ENCODE results near the gene HEATR3.

Gene HEATR3

DNA sequence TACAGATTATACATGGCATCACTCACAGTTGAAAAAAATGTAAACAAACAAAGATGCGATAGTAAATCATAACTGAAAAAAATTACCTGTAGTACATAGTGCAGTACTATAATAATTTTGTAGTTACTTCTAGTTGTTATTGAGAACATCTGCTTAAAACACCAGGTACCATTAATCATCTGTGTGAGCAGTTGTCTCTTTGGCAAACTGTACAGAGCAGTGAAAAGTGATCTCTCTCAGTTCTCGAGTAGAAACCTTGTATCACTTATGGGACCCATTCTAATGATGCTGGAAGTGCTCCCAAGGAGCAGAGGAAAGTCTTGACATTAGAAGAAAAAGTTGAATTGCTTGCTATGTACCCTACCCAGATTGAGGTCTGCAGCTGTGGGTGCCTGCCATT is 78.4 kb downstream of the HEATR3 start:
- DNase-seq (ENCODE audit: low read depth): no peak
- no peak overlapping the region for H3K4me3 ChIP-seq (ENCODE audit: control insufficient read depth, low read depth, low read length)
- TF ChIP-seq, protein P1, sequence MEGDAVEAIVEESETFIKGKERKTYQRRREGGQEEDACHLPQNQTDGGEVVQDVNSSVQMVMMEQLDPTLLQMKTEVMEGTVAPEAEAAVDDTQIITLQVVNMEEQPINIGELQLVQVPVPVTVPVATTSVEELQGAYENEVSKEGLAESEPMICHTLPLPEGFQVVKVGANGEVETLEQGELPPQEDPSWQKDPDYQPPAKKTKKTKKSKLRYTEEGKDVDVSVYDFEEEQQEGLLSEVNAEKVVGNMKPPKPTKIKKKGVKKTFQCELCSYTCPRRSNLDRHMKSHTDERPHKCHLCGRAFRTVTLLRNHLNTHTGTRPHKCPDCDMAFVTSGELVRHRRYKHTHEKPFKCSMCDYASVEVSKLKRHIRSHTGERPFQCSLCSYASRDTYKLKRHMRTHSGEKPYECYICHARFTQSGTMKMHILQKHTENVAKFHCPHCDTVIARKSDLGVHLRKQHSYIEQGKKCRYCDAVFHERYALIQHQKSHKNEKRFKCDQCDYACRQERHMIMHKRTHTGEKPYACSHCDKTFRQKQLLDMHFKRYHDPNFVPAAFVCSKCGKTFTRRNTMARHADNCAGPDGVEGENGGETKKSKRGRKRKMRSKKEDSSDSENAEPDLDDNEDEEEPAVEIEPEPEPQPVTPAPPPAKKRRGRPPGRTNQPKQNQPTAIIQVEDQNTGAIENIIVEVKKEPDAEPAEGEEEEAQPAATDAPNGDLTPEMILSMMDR (IDR thresholded peaks at IDR 0.05; ENCODE audit: control insufficient read depth, insufficient read depth, low read depth, low read length, missing control alignments): no peak

DNA sequence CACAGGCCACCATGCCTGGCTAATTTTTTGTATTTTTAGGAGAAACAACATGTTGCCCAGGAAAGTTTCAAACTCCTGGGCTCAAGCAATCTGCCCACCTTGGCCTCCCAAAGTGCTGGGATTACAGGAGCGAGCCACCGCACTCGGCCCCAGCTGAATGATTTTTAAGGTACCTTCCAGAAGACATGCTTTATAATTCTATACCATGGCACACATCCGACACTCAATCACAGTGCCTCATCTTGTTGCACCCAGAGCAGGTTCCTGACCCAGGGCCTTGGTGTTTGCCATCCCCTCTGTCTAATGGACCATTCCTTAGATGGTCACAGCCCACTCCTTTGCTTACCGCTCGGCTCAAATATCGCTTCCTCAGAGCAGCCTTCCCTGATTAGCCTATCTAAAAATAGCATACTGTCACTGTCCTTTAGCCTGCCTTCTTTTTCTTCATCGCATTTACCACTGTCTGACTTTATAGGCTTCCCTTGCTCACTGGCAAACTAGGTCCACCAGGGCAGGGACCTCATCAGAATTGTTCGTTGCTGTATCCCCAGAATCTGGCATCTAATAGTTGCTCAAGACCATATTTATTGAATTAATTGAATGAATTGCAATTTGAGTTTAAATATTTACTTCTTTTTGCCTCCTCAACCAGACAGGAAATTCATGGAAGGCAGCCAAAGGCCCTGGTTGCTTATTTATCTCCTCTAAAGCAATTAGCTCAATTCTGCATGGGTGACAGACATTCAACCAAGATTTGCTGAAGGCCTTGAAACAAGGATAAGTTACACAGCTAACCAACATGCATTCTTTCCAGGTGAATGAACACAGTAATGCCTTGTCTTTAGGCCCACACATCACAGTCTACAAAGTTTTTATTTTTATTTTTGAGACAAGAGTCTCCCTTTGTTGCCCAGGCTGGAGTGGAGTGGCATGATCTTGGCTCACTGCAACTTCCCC is 81.0 kb downstream of the HEATR3 start:
- TF ChIP-seq, protein P1 (IDR thresholded peaks at IDR 0.05; ENCODE audit: control insufficient read depth, insufficient read depth, low read depth, low read length, missing control alignments): no peak
- no peak for DNase-seq (ENCODE audit: low read depth)
- no peak overlapping the region for H3K4me3 ChIP-seq (ENCODE audit: control insufficient read depth, low read depth, low read length)

DNA sequence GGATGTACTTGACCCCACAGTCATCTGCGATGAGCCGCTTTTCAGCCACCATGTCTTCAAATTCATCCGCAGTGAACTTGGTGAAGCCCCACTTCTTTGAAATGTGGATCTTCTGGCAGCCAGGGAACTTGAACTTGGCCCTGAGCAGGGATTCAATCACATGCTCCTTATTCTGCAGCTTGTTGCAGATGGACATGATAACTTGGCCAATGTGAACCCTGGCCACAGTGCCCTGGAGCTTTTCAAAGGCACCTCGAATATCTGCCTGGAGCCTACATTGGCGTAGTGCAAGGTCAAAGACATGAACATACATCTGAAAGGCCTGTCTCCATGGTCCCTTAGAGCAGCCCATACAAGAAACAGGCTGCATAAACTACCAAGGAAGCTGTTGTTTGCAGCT is 85.6 kb downstream of the HEATR3 start:
- H3K4me3 ChIP-seq (ENCODE audit: control insufficient read depth, low read depth, low read length): no peak overlapping the region
- TF ChIP-seq, protein P1 (IDR thresholded peaks at IDR 0.05; ENCODE audit: control insufficient read depth, insufficient read depth, low read depth, low read length, missing control alignments): no peak
- no peak for DNase-seq (ENCODE audit: low read depth)

DNA sequence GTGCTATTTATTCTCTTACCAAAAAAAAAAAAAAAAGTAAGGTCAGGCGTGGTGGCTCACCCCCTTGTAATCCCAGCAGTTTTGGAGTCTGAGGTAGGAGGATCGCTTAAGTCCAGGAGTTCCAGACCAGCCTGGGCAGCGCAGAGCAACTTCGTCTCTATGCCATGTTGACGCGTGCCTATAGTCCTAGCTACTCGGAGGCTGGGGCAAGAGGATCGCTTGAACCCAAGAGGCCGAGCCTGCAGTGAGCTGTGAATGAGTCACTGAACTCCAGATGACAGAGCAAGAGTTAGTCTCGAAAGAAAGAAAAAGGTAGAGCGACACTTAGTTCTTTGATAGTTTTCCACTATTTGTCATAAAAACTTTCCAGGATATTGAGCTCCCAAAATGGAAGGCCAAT is 86.0 kb downstream of the HEATR3 start:
- TF ChIP-seq, protein P1 (IDR thresholded peaks at IDR 0.05; ENCODE audit: control insufficient read depth, insufficient read depth, low read depth, low read length, missing control alignments): no peak
- H3K4me3 ChIP-seq (ENCODE audit: control insufficient read depth, low read depth, low read length): no peak overlapping the region

DNA sequence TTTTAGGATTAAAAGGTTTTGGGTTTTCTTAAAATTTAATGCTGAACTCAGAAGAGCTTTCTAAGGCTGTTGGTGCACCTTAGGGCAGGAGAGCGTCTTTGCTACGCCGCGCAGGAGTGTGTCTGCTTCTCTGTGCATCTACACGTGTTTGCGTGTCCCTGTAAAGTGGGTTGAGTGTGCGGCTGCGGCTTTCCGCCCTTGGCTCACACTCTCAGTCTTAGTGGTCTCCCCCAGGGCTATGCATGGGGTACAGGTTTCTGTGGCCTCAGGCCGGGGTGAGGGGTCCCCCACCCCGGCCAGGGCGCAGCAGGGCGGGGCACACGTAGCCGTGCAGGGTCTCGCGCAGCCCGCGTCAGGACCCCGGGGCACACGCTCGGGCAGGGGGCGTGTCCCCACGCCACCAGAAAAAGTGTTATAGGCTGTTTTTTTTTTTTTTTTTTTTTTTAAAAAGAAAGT is 86.6 kb downstream of the HEATR3 start:
- TF ChIP-seq, protein P1 (IDR thresholded peaks at IDR 0.05; ENCODE audit: control insufficient read depth, insufficient read depth, low read depth, low read length, missing control alignments): no peak
- H3K4me3 ChIP-seq (ENCODE audit: control insufficient read depth, low read depth, low read length): peak overlapping the region; percentile 67
- DNase-seq (ENCODE audit: low read depth): no peak

More for the DNA sequence above, 86.0 kb downstream of the HEATR3 start:
- no peak for DNase-seq (ENCODE audit: low read depth)

DNA sequence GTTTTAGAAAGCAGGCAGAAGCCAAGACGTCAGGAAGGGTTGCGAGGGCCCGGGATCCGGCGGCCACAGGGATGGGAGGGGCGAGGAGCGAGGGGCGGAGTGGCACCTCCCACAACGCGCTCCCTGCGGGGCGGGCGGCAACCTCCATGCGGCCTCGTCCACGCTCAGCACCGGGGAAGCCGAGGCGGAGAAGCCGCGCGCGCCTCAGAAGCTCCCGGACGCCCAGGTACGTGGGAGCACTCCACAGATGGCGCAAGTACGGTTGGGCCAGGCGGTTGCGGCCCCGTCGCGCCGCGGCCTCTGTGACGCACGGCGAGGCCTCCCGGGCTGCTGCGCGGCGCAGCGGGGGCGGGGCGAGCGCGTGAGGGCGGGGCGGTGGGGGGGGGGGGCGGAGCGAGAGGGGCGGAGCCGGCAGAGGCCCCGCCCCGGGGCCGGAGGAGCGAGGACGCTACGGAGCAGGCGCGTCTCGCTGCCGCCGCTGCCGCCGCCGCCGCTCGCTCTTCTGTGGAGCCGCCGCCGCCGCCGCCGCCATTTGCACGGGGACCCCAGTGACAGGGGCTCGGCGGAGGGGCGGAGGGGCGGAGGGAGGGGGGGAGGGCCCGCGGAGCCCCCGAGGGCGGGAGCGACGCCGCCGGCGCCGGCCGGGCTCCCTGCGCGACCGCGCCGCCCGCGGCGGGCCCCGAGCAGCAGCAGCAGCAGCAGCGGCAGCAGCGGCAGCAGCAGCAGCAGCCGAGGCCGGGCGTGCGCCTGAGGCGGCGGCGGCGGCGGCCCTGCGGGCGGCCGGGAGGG is 87.2 kb downstream of the HEATR3 start, which contains the start of gene TENT4B:
TSS of gene TENT4B (plus strand) at position 500 of the 789 bp plus-strand sequence. CDS start 316 bp downstream, outside the sequence.
- H3K4me3 ChIP-seq (ENCODE audit: control insufficient read depth, low read depth, low read length): peak within 1 kb of the TSS; percentile 85
- TF ChIP-seq, protein P1 (IDR thresholded peaks at IDR 0.05; ENCODE audit: control insufficient read depth, insufficient read depth, low read depth, low read length, missing control alignments): no peak
- DNase-seq (ENCODE audit: low read depth): no peak
